ENCODE results near the gene CDK5. TPM values are rescaled to one million over a fixed set of nuclear protein-coding genes. Genes with fewer than 3 reads are reported as not detected.

Gene CDK5
- total and polyA plus RNA-seq, 9 of the 15 experiments (the other 6 are each of a cell fraction or from before 2014, with no cell fraction given), result 3.2 to 38.0 (median 27.5) TPM

- TF ChIP-seq KLF6 (CRISPR knock-in tag; IDR thresholded peaks at IDR 0.05; ENCODE audit: borderline replicate concordance), result no peak
- 0 out of 2 replicates have a peak, but pooled peaks have one; percentile 4 for TF ChIP-seq SUPT5H (IDR thresholded peaks at IDR 0.05)
Measured at GRCh38 chr7:151074817-151075661, 17.3 kb upstream of the CDK5 start (continued).

GRCh38 chr7:151073990-151074389, 16.3 kb upstream of the CDK5 start:
- no peaks in the 10 kb centered on the region for H3K9me3 ChIP-seq (replicated peaks; ENCODE audit: control insufficient read depth, insufficient read depth, low read depth, low read length)
- no peak for ATAC-seq
- WGBS (ENCODE audit: insufficient coverage, low coverage, missing lambda C conversion rate), result 84% methylated on average over 17 of the region's 17 CpGs

More at GRCh38 chr7:151073990-151074389, 16.3 kb upstream of the CDK5 start:
- Histone ChIP-seq H3K27me3 (ENCODE audit: control insufficient read depth in 2 of 2, insufficient read depth in 2 of 2, low read length in 2 of 2) (no peaks in the 10 kb centered on the region), H3K9me1 (ENCODE audit: control insufficient read depth, insufficient read depth, low read length) (no peaks in the 10 kb centered on the region), H3K27ac (ENCODE audit: extremely low read depth, low read depth, low read length) (no peak overlapping the region), H3K4me1 (replicated peaks in 1 of 2; ENCODE audit: control insufficient read depth in 2 of 2, insufficient read depth in 2 of 2, low read length in 2 of 2) (peaks cover 14 to 67% of the 10 kb centered on the region in 2 experiments; a peak in 4 of 5 replicates), H3K36me3 (ENCODE audit: control insufficient read depth, insufficient read depth, low read length) (peaks cover 96% of the 10 kb centered on the region), H2AFZ (ENCODE audit: low read depth, low read length) (no peak overlapping the region), H3K79me2 (ENCODE audit: control insufficient read depth, insufficient read depth, low read length) (peaks cover 5% of the 10 kb centered on the region), H3K4me2 (ENCODE audit: insufficient read depth, low read length) (no peak overlapping the region), H3K9ac (ENCODE audit: insufficient read depth in 1 of 2, low read depth in 2 of 2, low read length in 2 of 2) (peak overlapping the region in 1 of 2 experiments; percentile 1; a peak in 1 of 4 replicates), H3K4me3 (no peak overlapping the region), H4K20me1 (replicated peaks; ENCODE audit: control insufficient read depth, insufficient read depth, low read length) (no peaks in the 10 kb centered on the region; the same call in 1 of the 2 replicates)
- TF ChIP-seq POLR2G (IDR thresholded peaks at IDR 0.05; ENCODE audit: low read depth, low read length) (peak; percentile 60), CEBPB (tag; IDR thresholded peaks at IDR 0.05) (no peak), TFAP4 (CRISPR knock-in tag; IDR thresholded peaks at IDR 0.05; ENCODE audit: borderline replicate concordance) (peak; percentile 25; the same call in 1 of the 2 replicates), RBFOX2 (IDR thresholded peaks at IDR 0.05; ENCODE audit: low read depth, low read length) (peak; percentile 44), MEF2A (IDR thresholded peaks at IDR 0.05; ENCODE audit: control insufficient read depth, low read depth, low read length) (no peak), RBM22 (IDR thresholded peaks at IDR 0.05; ENCODE audit: low read depth, low read length, poor library complexity, severe bottlenecking) (peak; percentile 65)
- TF ChIP-seq, protein P1, sequence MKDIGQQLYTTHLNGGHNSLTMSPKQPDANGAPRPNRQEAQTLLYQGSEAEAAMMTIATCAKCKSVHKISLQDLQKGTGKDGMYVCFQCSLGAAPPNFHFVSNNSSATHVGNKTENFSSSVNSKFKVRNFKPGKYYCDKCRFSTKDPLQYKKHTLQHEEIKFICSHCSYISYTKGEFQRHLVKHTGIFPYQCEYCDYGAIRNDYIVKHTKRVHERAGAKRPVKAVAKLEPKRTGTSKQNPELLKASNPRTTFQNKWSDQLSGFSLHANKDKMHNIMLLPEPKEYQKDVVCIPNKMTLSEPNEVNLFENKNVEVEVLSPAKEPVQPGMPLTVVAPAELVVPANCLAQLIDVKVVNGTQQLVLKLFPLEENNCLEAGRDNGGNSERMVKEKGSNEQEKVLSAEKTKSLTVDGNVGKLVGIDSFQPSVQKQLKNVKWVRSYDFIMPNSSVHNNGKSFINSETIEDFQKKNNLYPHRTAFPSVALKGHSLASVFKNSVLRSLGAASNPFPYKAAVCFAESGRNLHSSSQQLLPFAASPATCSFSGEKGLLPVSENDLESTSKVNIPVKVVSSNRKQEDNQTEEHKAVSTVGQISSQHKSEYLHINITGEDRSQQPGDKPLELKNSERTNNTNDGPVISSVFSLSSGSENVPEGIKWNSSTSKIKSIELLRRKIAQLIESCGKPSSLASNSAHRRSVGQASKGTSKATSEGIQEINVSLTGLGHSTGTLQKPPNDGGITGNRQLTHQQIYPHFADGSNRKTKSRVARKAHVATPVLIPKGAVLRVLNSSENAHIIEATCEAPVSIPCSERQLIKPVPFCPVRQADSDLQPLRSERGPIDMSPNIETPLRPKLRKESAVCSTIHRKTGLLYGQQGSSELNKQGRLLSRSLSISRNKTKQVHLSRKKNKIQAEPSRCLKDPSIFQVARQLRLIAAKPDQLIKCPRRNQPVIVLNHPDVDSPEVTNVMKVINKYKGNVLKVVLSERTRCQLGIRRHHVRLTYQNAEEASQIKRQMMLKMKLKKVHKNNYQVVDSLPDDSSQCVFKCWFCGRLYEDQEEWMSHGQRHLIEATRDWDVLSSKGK (CRISPR knock-in tag; IDR thresholded peaks at IDR 0.05), result no peak
- DNase-seq (ENCODE audit: extremely low read depth in 1 of 4, low spot score in 3 of 4), result no peak
- no peak for FAIRE-seq
- intact Hi-C loops (cut with micrococcal nuclease), result no loop called here
- BruUV-seq (replicated peaks), result no TSS peak
- ChIA-PET POLR2A (interaction anchor here (0.6 to 1.9 kb wide), 3 partner anchors 11 to 42 kb away, joined by 3 to 7 read pairs (median 5); no protein-coding TSS in a partner anchor), CTCF (ENCODE audit: low intra/inter-chr PET ratio) (no interaction called here)
- in situ Hi-C loops (cut with MboI), result no loop called here

All from K562 (cell line).